Psoas muscle (tissue), 8 donors: ENCODE data around the gene SYT14. TPM values are rescaled to one million over a fixed set of nuclear protein-coding genes. Genes with fewer than 3 reads are reported as not detected.

Experiments
- ATAC-seq, 4 donors: fragments of 200-7000 bp; cut with Tn5 transposase; one replicate each; pipeline ENCODE4 v1.9.1; 2020; ENCODE audit warnings: moderate library complexity in 3 of 4, mild to moderate bottlenecking in 2 of 4
- DNase-seq, 2 donors: peaks; one replicate each; pipeline ENCODE4 v3.0.0-alpha.2; 2020
- H3K27ac ChIP-seq: fragments of 200-600 bp; one replicate; pipeline ENCODE4 v1.8.0; 2022
- H3K27me3 ChIP-seq, 3 donors: fragments of 200-600 bp in 1 of 3; one replicate each; pipeline versions ENCODE4 v1.6.1 to v1.8.0; 2013 to 2022; ENCODE audit warnings: low read length in 2 of 3, mild to moderate bottlenecking in 2 of 3, moderate library complexity in 1 of 3; ENCODE audit not compliant: insufficient read depth in 3 of 3
- H3K36me3 ChIP-seq, 2 donors: fragments of 200-600 bp in 1 of 2; one replicate each; pipeline versions ENCODE4 v1.6.1 to v1.8.0; 2013 to 2022; ENCODE audit warnings: low read depth in 1 of 2, mild to moderate bottlenecking in 1 of 2, moderate library complexity in 1 of 2; ENCODE audit not compliant: insufficient read depth in 1 of 2
- H3K4me1 ChIP-seq: fragments of 200-600 bp; one replicate; pipeline ENCODE4 v1.8.0; 2022
- H3K4me3 ChIP-seq: fragments of 200-600 bp; one replicate; pipeline ENCODE4 v1.8.0; 2022; ENCODE audit warnings: mild to moderate bottlenecking
- H3K9me3 ChIP-seq: fragments of 200-600 bp; one replicate; pipeline ENCODE4 v1.8.0; 2022
- CTCF ChIP-seq: fragments of 200-600 bp; IDR thresholded peaks from one replicate; pipeline ENCODE4 v1.8.0; 2022; ENCODE audit warnings: antibody characterized with exemption
- WGBS, 3 donors: extraction: QIAGEN DNeasy Blood & Tissue Kit; methylation state at CpG; one replicate each; pipeline versions ENCODE4 v1.1.6 to v1.1.7; 2013; 5-methylcytosine and 5-hydroxymethylcytosine counted together
- intact Hi-C, 2 donors: fragments of 100-400 bp; cut with DNase I; formaldehyde crosslinking; loops; one replicate each; pipeline versions ENCODE4 v1.11.0 to v1.14.2; 2022
- polyA plus RNA-seq, 3 donors: library from polyadenylated mRNA; stranded (reverse); fragments of 200-250 nt; gene quantifications; one replicate each; pipeline ENCODE4 v1.2.3, GENCODE V29; 2013
- total RNA-seq, 4 donors: library from RNA; stranded (reverse); fragmentation: NEBNext Ultra II Directional in 2 of 4; extraction: Animal tissue kit (Norgen Biotek cat#: 25700) in 2 of 4; gene quantifications; one replicate each; pipeline versions ENCODE4 v1.2.1 to v1.2.4, GENCODE V29; 2021 to 2023
- donor health status: healthy with polysubstance abuse.
- donor health status: DM: no; HTN: no; CAD: no; lungs with moderate emphysema.
- donor health status: Bipolar disorder and iron deficiency.
- donor health status: healthy.
- donor health status: DM: yes; HTN: yes; CAD: no.
- donor health status: DM: no; HTN: no; CAD: no.
- donor health status: DM: no; HTN: no; CAD: no.
- donor health status: DM: yes; HTN: yes; CAD: no.

Gene SYT14
- total and polyA plus RNA-seq, 7 donors = under 0.01 to 0.18 (median 0.04) TPM; not detected in 3

DNA sequence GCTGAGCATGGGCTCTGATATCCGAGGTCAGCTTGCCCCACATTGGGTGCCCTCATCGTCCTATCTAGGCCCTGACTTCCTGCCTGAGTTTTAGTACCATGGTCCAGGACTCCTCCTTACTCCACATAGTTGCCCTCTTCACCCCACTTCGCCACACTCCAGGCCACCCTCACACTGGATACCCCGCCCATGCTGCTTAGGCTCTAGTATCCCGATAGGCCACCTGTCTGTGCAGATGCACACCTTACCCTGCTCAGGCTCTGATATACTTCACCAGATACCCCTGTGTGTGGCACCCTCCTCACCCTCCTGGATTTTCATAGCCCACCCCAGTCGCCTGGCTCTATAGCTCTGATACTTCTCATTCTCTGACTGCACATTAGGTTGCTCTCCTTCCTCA lies 149.0 kb downstream of the SYT14 start:
- Histone ChIP-seq H3K4me3 (no peak overlapping the region), H3K4me1 (no peaks in the 10 kb centered on the region), H3K36me3 (no peaks in the 10 kb centered on the region), H3K27ac (no peak overlapping the region), H3K27me3 (no peaks in the 10 kb centered on the region), H3K9me3 (no peaks in the 10 kb centered on the region)
- ATAC-seq (no peak), DNase-seq (no peak)
- WGBS, 3 donors = 78 to 83% (median 82%) methylated on average over 6 of the region's 6 CpGs
- no peak for TF ChIP-seq CTCF
- intact Hi-C loops = no loop called here

DNA sequence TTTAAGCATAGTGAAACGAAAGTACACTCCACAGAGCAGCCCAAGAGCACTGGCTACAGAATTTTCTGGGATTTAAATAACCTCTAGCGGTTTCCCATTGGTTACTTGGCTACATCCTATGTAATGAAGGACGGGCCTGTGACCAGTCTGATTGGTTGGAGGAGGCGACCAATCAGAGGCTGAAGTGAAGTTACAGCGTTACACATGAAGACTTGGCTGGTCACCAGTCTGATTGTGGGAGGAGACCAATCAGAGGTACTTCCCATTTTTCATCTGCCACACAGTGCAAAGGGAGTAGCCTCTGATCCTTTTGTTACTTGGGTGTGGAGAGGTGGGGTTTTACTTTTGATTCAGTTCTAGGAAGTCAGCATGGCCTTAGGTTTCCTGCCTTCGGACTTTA lies 151.8 kb downstream of the SYT14 start:
- Histone ChIP-seq H3K27me3 (no peaks in the 10 kb centered on the region), H3K4me3 (no peak overlapping the region), H3K36me3 (no peaks in the 10 kb centered on the region), H3K27ac (no peak overlapping the region), H3K4me1 (no peaks in the 10 kb centered on the region), H3K9me3 (no peaks in the 10 kb centered on the region)
- WGBS, 3 donors = 80 to 83% (median 80%) methylated on average over 6 of the region's 6 CpGs
- intact Hi-C loops = no loop called here
- TF ChIP-seq CTCF = no peak
- DNase-seq (no peak), ATAC-seq (no peak)

- Histone ChIP-seq H3K27me3 (no peaks in the 10 kb centered on the region), H3K36me3 (no peaks in the 10 kb centered on the region), H3K4me3 (no peak overlapping the region), H3K9me3 (no peaks in the 10 kb centered on the region), H3K27ac (no peak overlapping the region), H3K4me1 (no peaks in the 10 kb centered on the region)
- ATAC-seq (no peak), DNase-seq (no peak)
- TF ChIP-seq CTCF = no peak
- intact Hi-C loops = no loop called here
- 89 to 91% (median 90%) methylated on average over 3 of the region's 3 CpGs for WGBS, 3 donors
These were observed 154.3 kb downstream of the SYT14 start for GRCh38 chr1:210092366-210092765.

DNA sequence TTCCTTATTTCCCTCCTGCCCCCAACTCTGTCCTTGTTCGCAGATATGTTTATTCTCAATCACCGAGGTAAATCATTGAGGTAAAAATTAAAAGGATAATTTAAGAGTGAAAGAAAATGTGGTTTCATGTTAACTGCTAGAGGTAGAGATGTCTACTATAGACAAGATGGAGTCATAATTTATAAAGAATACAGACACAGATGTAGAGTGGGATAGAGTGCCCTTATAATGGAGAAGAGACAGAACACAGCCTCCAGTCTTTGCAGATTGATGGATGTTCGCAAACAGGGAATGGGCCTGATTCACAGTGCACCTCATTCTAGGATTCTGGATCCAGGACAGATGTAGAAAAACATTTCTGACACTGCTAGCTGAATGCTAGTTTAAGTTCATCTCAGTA lies 155.4 kb downstream of the SYT14 start:
- no peak overlapping the region for H3K27ac ChIP-seq
- no peaks in the 10 kb centered on the region for H3K36me3 ChIP-seq
- intact Hi-C loops = no loop called here
- no peaks in the 10 kb centered on the region for H3K27me3 ChIP-seq
- H3K4me1 ChIP-seq = no peaks in the 10 kb centered on the region
- DNase-seq (no peak), ATAC-seq (no peak)
- no peaks in the 10 kb centered on the region for H3K9me3 ChIP-seq
- TF ChIP-seq CTCF = no peak
- H3K4me3 ChIP-seq = no peak overlapping the region
- 92 to 93% (median 92%) methylated on average over 3 of the region's 3 CpGs for WGBS, 3 donors

- ATAC-seq (no peak), DNase-seq (no peak)
- H3K27me3 ChIP-seq = peaks cover 0 to 2% (median 0%) of the 10 kb centered on the region in 3 donors
- intact Hi-C loops = no loop called here
- no peaks in the 10 kb centered on the region for H3K36me3 ChIP-seq
- TF ChIP-seq CTCF = no peak
- no peak overlapping the region for H3K27ac ChIP-seq
- no peaks in the 10 kb centered on the region for H3K4me1 ChIP-seq
- no peak overlapping the region for H3K4me3 ChIP-seq
- 58 to 86% (median 70%) methylated on average over 3 of the region's 3 CpGs for WGBS, 3 donors
- H3K9me3 ChIP-seq = no peaks in the 10 kb centered on the region
These were observed 160.3 kb downstream of the SYT14 start for GRCh38 chr1:210098356-210098755.
